Cardiac muscle cell (in vitro differentiated cells and primary cell): Measurements from ENCODE around the gene LRRC3B. TPM values are rescaled to one million over a fixed set of nuclear protein-coding genes. Genes with fewer than 3 reads are reported as not detected.

ENCODE experiments used
- DNase-seq, 2 donors: peaks; one replicate each; pipeline versions ENCODE4 v3.0.0 to v3.0.0-alpha.2; 2010 to 2017; ENCODE audit warnings: low read depth in 1 of 2, low spot score in 1 of 2
- H3K27ac ChIP-seq: fragments of 200-600 bp; sonication (generic); 2 replicates; pipeline ENCODE4 v1.5.1; 2016
- H3K27me3 ChIP-seq: fragments of 200-600 bp; sonication (generic); 2 replicates; pipeline ENCODE4 v1.6.0; 2016; ENCODE audit warnings: control low read depth
- H3K36me3 ChIP-seq: fragments of 200-600 bp; sonication (generic); 2 replicates; pipeline ENCODE4 v1.5.1; 2016; ENCODE audit warnings: control low read depth
- H3K4me1 ChIP-seq: fragments of 200-600 bp; sonication (generic); 2 replicates; pipeline ENCODE4 v1.8.1; 2017; ENCODE audit warnings: low read depth, mild to moderate bottlenecking, mixed run types
- H3K4me3 ChIP-seq: fragments of 200-600 bp; sonication (generic); 2 replicates; pipeline ENCODE4 v1.5.1; 2016; ENCODE audit warnings: mild to moderate bottlenecking
- H3K9me3 ChIP-seq: fragments of 200-600 bp; sonication (generic); 2 replicates; pipeline ENCODE4 v1.5.1; 2017; ENCODE audit warnings: low read depth, mild to moderate bottlenecking, control low read depth
- polyA plus RNA-seq: library from polyadenylated mRNA; unstranded; fragments of >200 nt; fragmentation: Nextera tagmentation; extraction: Ambion mirVana; gene quantifications from 2 replicates; pipeline ENCODE4 v1.2.1, GENCODE V29; 2016
- total RNA-seq: library from RNA; depleted of rRNA; stranded (reverse); fragments of >200 nt; gene quantifications from 2 replicates; pipeline ENCODE4 v1.2.3, GENCODE V29; 2016
- TF ChIP-seq, protein P1 (sequence below): IDR thresholded peaks from 2 replicates; pipeline ENCODE4 v1.5.1; 2012; ENCODE audit warnings: low read depth, mild to moderate bottlenecking, low read length

Gene LRRC3B
- total and polyA plus RNA-seq, 2 experiments from 2014 or later: 0.09 TPM; not detected in 1

DNA sequence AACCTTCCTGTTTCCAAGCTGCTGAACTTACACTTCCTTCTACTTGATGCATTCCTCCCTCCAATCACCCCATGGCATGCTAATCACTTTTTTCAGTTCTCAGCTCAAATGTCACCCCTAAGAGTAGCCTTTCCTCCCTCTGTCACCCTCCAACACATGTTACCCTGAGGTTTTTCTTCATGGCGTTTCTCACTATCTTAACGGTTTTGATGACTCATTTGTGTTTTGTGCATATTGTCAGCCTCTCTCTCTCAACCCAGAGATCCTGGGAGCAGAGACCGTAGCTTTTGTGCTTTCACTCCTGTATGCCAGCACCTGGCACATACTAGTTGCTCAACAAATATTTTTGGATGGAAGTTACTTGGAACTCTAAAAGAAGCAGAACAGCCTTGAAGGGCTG lies 24.5 kb downstream of the LRRC3B start:
- no peaks in the 10 kb centered on the region for H3K4me1 ChIP-seq
- TF ChIP-seq, protein P1, sequence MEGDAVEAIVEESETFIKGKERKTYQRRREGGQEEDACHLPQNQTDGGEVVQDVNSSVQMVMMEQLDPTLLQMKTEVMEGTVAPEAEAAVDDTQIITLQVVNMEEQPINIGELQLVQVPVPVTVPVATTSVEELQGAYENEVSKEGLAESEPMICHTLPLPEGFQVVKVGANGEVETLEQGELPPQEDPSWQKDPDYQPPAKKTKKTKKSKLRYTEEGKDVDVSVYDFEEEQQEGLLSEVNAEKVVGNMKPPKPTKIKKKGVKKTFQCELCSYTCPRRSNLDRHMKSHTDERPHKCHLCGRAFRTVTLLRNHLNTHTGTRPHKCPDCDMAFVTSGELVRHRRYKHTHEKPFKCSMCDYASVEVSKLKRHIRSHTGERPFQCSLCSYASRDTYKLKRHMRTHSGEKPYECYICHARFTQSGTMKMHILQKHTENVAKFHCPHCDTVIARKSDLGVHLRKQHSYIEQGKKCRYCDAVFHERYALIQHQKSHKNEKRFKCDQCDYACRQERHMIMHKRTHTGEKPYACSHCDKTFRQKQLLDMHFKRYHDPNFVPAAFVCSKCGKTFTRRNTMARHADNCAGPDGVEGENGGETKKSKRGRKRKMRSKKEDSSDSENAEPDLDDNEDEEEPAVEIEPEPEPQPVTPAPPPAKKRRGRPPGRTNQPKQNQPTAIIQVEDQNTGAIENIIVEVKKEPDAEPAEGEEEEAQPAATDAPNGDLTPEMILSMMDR: no peak
- no peaks in the 10 kb centered on the region for H3K36me3 ChIP-seq
- no peak overlapping the region for H3K4me3 ChIP-seq
- no peaks in the 10 kb centered on the region for H3K27me3 ChIP-seq
- H3K9me3 ChIP-seq: no peaks in the 10 kb centered on the region
- DNase-seq: no peak
- no peak overlapping the region for H3K27ac ChIP-seq

DNA sequence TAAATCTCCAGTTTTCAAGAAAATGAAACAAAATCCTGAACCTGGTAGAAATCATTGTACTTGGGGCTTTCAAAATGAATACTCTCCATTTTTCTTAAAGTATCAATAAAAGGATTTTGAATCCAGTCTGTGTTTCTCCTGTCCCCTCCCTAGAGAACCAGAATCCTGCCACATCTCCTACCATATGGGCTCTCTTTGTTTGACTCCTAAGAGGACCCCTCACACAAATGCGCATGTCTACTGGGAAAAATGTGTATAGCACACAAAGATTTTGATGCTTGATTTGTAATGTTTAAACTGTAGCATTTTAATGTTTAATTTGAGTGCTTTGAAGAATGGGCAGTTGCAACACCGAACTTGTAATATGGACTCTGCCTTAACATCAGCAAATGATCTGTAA lies 25.9 kb downstream of the LRRC3B start:
- no peak overlapping the region for H3K27ac ChIP-seq
- H3K9me3 ChIP-seq: no peaks in the 10 kb centered on the region
- no peak overlapping the region for H3K4me3 ChIP-seq
- TF ChIP-seq, protein P1: no peak
- no peaks in the 10 kb centered on the region for H3K27me3 ChIP-seq
- H3K4me1 ChIP-seq: no peaks in the 10 kb centered on the region
- no peaks in the 10 kb centered on the region for H3K36me3 ChIP-seq
- no peak for DNase-seq

DNA sequence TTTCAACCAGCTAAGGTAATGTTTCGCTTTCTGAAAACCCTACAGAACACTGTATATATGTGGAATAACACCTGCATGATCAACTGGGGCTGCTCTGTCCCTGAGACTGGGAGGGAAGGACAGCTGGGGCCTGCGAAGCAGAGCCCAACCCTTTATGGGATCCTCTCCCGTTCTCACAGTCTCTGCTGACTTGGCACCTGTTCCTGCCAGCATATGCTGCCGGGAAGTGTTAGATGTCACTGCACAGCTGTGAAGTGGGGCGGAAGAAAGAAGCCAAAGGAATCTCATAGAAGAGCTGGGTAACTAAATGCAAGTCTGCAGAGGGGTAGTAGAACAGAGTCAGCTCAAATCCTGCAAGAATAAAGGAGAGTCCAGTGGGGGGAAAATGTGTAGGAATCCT lies 29.6 kb downstream of the LRRC3B start:
- no peaks in the 10 kb centered on the region for H3K4me1 ChIP-seq
- H3K27ac ChIP-seq: no peak overlapping the region
- H3K27me3 ChIP-seq: no peaks in the 10 kb centered on the region
- no peak overlapping the region for H3K4me3 ChIP-seq
- DNase-seq: no peak
- TF ChIP-seq, protein P1: no peak
- H3K9me3 ChIP-seq: no peaks in the 10 kb centered on the region
- H3K36me3 ChIP-seq: no peaks in the 10 kb centered on the region

DNA sequence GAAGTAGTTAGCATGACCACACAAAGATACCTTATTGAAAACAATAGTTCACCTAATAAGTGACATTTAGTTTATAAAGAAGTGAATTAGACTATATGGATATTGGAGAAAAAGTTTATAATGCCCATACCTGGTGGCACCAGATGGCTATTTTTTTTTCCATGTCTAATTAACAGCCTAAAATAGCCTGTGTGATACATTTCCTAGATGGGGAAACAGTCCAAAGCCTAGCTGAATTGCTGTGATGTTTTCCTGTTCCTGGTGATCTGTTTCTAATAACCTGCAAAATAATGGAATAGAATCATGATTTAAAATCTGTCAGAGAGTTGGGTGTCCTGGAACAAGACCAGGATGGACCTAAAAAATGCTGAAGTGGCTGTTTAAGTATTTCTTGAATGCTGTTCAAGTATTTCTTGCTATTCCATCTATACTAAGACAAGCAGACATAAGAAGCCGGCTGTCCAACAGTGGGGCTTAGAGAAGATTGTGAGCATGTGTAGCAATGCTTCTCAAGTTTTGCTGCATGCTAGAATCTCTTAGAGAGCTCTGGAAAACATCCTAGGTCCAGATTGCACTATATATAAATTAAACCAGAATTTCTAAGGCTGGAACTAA lies 31.3 kb downstream of the LRRC3B start:
- no peaks in the 10 kb centered on the region for H3K27me3 ChIP-seq
- H3K27ac ChIP-seq: no peak overlapping the region
- TF ChIP-seq, protein P1: no peak
- H3K4me3 ChIP-seq: no peak overlapping the region
- H3K36me3 ChIP-seq: no peaks in the 10 kb centered on the region
- no peaks in the 10 kb centered on the region for H3K9me3 ChIP-seq
- DNase-seq: no peak
- no peaks in the 10 kb centered on the region for H3K4me1 ChIP-seq

DNA sequence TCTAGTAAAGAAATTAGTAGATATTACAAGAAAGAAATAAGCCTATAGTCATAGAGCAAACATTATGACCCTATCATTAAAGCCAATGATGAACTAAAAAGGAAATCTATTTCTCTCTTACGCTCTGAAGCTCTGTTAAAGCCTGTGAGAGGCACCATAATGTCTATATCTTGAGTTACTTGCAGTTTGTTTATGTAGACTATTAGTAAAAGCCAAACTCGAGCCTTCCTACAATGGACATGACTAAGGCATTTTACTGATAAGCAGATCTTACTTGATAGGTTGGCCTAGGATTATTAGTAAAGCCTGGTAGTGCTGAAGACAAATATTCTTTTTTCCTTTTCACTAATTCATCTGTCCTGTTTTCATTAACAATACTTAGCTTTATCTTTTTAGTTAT lies 32.7 kb downstream of the LRRC3B start:
- H3K27ac ChIP-seq: no peak overlapping the region
- TF ChIP-seq, protein P1: no peak
- H3K4me1 ChIP-seq: no peaks in the 10 kb centered on the region
- H3K36me3 ChIP-seq: no peaks in the 10 kb centered on the region
- DNase-seq: no peak
- no peaks in the 10 kb centered on the region for H3K9me3 ChIP-seq
- H3K27me3 ChIP-seq: no peaks in the 10 kb centered on the region
- no peak overlapping the region for H3K4me3 ChIP-seq
